ENCODE results near the gene USP6NL.
"Not testable (repeated sequence)": the region's sequence is repeated elsewhere in the genome, so short reads cannot be mapped to it uniquely, and the experiment has no call there.

USP6NL gene

DNA sequence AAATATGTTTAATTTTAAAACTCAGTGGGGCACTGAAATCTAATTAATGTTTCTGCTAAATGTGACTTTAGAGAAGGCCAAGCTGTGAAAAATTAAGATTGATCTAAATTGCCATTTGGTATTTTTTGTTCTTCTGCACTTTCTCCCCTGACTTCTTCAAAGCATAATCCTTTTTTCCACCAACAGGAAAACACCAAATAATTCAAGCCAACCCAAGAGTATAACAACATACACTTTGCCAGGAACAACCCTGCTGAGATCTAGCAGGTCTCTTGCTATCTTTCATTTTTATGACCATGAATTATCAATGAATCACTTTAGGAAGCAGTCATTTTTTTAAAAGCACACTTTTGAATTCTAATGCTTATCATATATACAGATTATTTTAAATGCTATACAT, 100.1 kb downstream of the USP6NL start:
- DNase-seq = peak; percentile 12

DNA sequence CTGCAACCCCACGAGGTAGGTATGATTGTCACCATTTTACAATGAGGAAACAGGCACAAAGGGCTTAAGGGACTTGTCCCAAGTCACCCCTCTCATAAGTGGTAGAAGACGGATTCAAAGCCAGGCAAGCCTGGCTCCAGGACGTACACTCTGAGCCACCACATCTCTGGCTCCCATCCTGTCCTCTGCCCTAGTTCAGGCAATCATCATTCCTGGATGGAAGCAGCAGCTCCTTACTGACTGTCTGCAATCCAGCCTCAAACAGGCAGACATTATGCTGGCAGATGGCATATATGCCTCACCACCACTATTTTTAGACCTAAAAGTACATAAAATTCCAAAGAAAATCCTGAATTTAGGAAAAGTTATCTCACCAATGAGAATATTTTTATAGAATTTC, 100.7 kb downstream of the USP6NL start:
- no peak for DNase-seq

DNA sequence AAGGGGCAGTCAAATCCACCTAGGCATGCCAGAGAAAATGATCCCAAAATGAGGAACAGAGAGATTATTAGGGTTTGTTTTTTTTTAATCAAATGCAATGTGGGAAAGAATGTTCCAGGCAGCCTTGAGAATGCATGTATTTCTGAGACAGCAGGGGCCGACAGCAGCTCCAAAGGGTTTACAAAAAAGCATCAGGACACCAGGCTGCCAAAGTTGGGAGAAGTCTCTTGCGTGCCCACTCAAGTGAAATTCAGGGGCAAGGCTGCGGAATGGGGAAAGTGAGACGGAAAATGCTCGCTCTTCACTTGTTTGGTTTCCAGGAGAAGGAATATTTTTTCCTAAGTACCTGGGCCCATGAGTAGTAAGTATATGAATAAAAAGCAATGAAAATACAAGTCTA, 101.2 kb downstream of the USP6NL start:
- no peak for DNase-seq

DNA sequence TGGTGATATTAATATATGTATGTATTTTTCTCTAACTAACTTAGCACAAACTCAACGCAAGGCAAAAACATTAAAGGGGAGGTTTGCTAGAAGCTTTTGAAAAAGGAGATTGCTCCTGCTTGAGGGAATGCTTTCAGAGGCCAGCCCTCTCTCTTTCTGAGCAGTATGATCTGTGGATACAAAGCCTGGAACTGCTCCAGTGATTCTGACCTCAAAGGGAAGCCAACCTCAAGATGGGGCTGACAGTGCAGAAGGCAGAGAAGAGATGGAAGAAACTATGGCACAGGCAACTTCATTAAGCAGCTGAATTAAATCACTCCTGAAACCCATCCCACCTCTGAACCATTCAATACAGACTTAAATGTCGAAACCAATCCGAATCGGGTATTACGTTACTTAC, 102.4 kb downstream of the USP6NL start:
- DNase-seq = no peak

DNA sequence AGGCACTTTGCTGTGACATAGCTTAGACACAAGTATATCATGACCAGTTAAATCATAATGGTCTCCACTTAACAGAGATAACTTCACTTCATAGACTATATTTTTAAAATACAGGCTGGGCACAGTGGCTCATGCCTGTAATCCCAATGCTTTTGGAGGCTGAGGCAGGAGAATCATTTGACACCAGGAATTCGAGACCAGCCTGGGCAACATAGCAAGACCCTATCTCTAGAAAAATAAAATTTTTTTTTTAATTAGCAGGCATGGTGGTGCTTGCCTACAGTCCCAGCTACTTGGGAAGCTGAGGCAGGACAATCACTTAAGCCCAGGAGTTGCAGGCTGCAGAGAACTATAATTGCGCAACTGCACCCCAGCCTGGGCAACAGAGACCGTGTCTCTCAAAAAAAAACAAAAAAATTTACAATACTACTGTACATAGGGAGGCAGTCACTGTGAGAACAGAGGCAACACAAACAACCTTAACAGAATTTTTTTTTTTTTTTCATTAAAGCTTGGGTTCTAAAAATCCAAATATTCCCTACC, 105.1 kb downstream of the USP6NL start:
- no peak for DNase-seq

DNA sequence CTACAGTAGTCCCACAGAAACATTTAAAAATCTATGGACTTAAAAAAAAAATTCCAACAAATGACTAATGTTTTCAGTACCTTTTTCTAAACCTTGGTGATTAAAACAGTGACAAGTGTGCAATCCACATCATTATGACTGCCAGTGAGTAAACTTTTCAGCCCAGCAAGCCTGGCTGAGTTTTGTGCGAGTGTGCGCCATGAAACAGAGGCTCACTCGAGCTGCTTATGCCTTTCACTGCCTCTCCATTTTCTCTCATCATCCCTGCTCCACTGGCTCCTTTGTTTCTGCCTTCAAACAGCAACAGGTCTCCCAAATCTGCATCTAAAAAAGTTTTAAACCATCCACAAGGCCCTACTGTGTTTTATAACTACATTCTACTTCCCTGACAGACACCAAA, 105.8 kb downstream of the USP6NL start:
- DNase-seq = no peak

DNA sequence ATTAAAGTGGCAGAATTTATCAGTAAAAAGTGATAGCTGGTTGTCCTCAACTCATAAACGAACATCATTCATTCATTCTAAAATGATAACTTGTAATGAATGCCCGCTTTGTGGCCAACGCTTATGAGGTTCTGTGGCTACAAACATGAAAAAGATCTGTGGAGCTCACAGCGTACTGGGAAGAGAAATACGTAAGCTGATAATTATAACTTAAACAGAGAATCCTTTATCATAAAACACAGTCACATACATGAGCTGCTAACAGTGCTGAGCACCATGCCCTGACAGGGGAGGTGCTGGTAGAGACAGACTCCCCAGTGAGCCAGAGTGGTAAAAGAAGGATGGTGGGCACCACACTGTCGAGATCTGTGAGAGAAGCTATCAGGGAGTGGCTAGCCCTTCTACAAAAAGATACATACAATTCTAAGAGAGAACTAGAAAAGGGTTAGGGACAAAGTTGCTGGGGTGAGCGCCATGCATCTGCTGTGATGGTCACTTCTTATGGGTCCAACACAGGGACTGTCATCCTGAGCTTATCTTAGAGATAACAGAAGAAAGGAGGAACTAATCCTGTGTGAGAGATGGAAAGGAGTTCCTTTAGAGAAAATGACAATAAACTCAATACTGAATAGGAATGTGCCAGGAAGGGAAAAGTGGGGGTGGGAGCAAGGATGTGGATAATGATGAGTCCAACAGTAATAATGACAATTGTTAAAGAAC, 106.7 kb downstream of the USP6NL start:
- DNase-seq = no peak

DNA sequence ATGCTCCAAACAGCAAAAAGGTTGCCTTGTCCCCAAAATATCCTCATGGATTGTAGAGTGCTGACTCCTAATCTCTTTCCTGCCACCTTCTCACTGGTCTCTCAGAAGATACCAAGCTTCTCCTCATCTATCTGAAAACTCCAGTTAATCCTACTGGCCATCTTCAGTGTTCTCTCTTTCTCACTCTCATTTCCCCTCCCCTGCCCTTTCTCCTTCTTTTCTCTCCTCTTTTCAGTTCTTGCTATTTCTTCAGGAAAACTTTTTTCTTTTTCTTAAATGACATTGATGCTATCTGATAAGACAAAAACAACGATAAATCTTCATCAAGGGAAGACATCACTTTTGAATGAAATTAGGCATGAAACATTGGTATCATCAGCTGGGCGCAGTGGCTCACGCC, 109.8 kb downstream of the USP6NL start:
- DNase-seq = no peak

DNA sequence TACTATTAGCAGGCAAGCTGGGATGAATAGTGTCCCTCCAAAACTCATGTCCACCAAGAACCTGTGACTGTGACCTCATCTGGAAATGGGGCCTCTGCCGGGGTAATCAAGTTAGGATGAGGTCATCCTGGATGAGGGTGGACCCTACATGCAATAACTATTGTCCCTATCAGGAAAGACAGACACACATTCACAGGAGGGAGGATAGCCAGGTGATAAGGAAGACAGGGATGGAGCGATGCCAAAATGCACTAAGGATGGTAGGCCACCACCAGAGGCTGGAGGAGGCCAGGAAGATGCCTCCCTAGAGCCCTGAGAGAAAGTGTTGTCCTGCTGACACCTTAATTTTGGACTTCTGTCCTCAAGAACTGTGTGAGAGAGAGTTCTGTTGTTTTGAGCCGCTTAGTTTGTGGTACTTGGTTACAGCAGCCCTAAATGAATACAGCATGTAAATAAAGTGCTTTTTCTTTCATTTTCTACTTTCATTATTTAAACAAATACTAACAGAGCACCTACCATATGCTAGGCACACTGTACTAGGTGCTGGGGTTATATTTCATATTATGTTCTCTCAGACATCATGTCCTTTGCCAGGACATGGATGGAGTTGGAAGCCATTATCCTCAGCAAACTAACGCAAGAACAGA, 111.9 kb downstream of the USP6NL start:
- no peak for DNase-seq

DNA sequence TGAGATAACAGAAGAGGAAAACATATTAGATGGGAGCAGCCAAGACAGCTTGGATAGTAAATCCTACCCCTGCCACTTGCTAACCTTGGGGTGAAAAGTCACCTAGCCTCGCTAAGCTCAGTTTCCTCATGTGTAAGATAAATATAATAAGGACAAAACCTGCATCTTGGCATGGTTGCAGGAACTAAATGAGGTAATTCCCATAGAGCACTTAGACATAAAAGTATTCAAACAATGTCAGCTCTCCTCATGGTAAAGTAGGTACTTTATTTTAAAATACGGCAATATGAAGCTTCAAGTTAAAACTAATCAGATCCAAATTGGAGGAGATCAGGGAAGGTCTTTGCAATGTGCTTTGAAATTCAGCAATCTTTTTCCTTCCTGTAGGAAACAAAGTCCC, 113.1 kb downstream of the USP6NL start:
- DNase-seq = no peak

DNA sequence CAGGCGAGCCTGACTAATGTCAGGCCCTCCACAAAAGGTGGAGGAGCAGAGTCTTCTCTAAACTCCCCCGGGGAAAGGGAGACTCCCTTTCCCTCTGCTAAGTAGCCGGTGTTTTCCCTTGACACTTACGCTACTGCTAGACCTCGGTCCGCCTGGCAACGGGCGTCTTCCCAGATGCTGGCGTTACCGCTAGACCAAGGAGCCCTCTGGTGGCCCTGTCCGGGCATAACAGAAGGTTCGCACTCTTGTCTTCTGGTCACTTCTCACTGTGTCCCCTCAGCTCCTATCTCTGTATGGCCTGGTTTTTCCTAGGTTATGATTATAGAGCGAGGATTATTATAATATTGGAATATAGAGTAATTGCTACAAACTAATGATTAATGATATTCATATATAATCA, 116.5 kb downstream of the USP6NL start:
- not testable (repeated sequence) for DNase-seq

DNA sequence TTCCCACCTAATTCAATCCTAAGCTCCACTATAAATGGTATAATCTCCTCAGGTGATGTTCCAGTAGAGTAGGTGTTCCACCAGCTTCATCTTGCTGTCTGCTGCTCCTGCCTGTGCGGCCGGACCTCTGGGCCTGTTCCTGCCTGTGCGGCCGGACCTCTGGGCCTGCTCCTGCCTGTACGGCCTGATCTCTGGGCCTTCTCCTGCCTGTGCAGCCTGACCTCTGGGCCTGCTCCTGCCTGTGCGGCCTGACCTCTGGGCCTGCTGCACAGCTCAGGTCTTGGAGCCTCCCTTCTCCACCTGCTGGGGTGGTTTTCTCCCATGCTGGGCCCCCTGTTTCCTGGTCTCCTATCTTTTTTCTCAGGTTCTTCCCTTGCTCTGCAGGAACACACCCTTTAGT, 117.8 kb downstream of the USP6NL start:
- DNase-seq = no peak

DNA sequence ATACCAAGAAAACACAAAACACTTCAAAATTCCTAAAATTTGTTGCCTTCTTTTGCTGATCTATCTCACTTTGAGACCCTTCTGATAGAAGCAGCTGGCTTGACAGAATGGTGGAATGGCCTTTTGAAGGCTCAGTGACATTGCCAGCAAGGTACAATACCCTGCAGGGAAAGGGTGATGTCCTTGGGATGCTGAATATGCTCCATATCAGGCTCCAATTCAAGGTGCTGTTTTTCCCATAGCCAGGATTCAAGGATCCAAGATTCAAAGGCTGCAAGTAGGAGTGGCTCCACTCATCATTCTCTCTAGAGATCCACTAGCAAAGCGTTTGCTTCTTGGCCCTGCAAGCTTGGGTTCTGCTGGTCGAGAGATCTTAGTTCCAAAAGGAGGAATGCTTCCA, 120.4 kb downstream of the USP6NL start:
- no peak for DNase-seq

DNA sequence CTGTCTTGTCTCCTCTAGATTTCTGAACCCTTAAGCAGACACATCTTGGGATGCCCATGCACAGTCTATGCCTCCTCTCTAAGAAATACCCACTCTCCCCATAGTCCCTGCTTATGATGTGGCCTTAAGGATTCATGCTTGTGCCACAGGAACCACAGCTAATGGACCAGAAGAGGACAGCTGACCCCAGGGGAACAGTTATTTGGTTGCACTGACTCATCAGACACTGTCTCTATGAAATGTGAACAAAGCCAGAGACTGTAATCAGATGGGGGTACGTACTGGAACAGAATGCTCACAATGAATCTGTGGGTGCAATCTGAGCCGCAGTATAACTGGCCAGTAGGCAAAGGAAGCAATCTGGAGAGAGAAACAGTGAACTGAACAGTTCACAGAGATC, 121.9 kb downstream of the USP6NL start:
- no peak for DNase-seq

DNA sequence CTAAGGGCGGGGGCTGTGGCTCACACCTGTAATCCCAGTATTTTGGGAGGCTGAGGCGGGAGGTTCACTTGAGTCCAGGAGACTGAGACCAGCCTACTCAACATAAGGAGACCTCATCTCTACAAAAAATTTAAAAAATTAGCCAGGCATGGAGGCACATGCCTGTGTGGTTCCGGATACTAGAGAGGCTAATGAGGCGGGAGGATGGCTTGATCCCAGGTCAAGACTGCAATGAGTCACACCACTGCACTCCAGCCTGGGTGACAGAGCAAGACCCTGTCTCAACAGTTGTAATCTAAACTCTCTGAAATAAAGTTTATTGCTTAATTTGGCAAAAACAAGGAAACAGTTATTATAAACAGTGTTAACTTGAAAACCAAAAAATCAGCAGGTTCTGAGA, 123.3 kb downstream of the USP6NL start:
- no peak for DNase-seq

DNA sequence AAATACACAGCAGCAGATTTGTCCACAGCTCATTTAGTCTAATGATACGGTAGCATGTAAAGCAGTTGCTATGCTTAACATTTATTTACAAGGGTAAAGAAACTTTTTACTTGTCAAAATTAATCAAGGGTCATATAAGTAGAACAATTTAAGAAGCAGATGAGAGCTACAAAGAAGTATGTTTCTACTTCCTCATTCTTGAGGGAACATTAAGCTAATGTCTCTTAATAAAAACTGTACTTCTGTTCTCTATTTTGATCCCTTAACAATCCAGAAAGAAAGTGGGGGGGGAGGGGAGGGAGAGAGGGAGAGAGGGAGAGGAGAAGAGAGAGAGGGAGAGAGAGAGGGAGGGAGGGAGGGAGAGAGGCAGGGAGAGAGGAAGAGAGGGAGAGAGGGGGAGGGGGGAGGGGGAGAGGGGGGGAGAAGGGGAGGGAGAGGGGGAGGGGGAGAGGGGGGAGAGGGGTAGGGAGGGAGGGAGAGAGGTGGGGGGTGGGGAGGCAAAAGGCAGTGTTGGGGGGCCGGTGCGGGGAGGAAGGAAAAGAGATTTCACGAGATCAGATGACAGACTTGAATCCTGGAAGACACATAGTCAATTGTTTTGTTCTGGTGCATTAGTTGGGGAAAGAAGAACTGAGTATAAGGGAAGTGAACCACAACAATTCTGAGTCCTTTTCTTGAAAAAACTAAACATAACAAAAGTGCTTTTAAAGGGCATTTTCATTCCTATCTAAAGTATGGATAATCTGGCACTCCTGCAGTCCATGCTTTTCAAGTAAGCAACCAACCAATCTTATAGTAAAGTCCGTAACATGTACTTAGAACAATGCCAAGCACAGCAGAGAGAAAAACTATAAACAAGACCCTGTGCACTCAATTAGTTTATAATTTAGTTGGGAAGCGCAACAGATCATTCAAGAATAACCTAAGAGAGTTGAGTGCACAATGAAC, 128.0 kb downstream of the USP6NL start:
- no peak for DNase-seq

DNA sequence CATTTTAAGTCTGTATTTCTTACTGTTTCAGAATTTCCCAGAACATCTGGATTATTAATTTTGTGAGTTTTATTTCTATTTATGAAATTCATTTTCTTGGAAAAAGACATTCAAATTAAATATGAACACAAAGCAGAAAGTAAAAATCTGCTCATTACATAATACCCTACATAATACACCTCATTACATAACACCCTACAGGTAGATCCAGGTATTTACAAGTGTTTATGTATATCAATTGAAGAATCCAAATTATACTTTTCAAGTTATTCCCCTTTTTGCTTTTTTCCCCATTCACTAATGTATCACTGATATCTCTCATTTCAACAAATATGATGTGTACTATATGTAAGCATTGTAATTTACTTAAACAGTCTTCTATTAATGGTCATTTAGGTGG, 129.1 kb downstream of the USP6NL start:
- DNase-seq = no peak

DNA sequence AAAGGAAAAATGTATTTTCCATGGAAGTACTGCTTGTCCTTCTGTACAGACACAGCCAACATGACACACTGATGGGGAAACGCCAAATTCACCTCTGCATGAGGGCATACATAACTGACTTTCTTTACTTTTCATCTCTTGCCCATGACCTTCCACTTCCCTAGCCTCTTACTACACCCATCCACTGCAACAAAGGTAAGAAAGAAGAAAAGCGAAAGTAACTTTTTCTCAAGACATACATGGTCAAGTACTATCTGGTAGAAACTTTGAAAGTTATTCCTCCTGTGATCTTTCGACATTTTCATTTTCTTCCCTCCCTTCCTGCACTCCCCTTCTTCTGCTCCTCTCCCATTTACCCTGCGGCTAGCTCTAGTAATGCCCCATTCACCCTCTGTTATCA, 130.8 kb downstream of the USP6NL start:
- DNase-seq = no peak

DNA sequence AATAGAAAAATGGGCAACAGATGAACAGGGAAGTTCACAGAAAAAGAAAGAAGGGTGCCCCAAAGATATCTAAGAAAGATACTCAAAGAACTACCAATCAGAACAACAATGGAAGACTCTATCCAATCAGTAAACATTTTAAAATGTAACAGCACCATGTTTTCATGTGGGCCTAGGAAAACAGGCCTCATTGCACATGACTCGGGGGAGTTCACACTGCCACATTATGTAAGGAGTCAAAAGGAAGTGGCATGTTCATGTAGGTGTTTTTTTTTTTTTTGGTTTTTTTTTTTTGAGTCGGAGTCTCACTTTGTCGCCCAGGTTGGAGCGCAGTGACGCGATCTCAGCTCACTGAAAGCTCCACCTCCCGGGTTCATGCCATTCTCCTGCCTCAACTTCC, 132.2 kb downstream of the USP6NL start:
- DNase-seq = no peak

DNA sequence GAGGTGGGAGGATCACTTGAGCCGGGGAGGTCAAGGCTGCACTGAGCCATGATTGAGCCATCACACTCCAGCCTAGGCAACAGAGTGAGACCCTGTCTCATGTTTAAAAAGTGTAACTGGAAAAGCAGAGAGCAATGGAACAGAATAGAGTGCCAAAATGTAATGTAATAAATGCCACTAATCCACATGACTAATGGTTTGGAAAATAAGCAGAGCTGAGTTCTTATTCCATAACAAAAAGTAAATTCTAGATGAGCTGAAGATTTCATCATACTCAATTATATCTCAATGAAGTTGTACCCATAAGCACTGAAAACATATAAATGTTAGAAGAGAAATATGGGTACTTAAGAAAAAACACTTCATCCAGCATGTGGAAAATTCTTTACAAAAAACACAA, 132.6 kb downstream of the USP6NL start:
- DNase-seq = no peak

DNA sequence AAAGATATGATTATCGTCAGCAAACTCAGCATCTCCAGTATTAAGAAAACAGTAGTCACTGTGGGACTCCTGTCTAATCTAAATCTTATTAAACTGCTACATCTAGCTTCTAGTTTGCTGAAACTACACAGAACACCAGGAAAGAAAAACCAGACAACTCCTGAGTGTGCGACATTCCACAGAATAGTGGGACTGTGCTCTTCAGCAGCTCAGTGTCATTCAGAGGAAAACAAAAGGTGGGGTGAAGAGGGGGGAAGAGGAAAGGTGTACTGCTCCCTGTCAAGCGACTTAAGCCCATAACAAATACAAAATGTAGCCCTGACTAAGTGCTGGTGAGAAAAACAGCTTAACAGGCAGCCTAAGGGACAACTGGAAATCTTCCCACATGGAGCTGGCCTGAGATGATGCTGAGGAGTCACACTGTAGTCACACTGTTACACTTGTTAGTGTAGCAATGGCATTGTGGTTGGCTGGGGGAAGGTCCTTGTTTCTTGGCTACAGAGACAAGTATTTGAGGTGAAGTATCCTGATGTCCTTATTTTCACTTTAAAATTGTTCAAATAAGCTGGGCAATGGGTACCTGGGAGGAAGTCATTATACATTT, 135.5 kb downstream of the USP6NL start:
- DNase-seq = no peak

DNA sequence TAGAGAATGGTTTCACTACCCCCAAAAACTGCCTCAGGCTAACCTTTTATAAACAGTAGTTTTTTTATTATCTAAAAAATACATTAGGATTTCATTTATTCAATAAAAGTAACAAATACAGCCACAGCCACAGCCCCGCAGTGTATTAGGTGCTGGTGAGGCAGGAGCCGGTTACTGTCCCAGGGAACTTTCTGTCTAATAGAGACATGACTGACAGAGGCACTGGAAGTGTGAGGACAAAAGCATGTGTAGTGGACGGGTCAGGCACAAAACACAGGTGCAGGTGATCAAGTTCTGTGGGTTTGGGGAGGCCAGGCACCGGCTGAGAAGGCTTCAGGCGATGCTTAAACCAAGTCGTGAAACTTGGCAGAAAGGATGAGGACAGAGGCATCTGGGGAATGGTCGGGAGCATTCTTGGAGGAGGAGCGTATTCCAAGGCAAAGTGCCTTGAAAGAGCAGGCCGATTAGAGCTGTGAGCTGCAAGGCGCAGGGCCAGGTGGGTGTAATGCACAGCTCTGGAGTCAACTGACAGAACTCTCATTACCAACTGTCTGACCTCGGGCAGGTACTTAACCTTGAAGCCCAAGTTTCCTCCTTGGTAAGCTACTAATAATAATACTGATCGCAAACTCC, 138.2 kb downstream of the USP6NL start:
- DNase-seq = no peak
